ENCODE results near the gene CCN5.

CCN5 gene

GRCh38 chr20:44714102-44714700 is 968 bp upstream of the CCN5 start:
- H3K4me3 ChIP-seq (ENCODE audit: low read depth, low read length, poor library complexity, severe bottlenecking): no peak overlapping the region
- no peaks in the 10 kb centered on the region for H3K4me1 ChIP-seq (ENCODE audit: insufficient read depth, low read length, severe bottlenecking)
- no peaks in the 10 kb centered on the region for H3K9me3 ChIP-seq (ENCODE audit: low read length)
- peaks cover 5% of the 10 kb centered on the region; the same call in 1 of the 2 replicates for H3K27me3 ChIP-seq (ENCODE audit: insufficient read depth, low read length)
- H3K9me2 ChIP-seq (ENCODE audit: low read depth, low read length): no peaks in the 10 kb centered on the region
- no peak overlapping the region for H3K27ac ChIP-seq (ENCODE audit: low read depth, low read length, poor library complexity, severe bottlenecking)
- no peaks in the 10 kb centered on the region for H3K36me3 ChIP-seq (ENCODE audit: insufficient read depth, low read length)
- no peak overlapping the region for H3K9ac ChIP-seq (ENCODE audit: low read length)
- H3F3A ChIP-seq (ENCODE audit: insufficient read depth, low read length): no peaks in the 10 kb centered on the region
- H2AFZ ChIP-seq (ENCODE audit: low read length): no peak overlapping the region
- no peak overlapping the region for H3K4me2 ChIP-seq (ENCODE audit: low read length)
- TF ChIP-seq EZH2 (IDR thresholded peaks at IDR 0.05; ENCODE audit: borderline replicate concordance, low read length): no peak
- TF ChIP-seq CTCF (IDR thresholded peaks at IDR 0.05; ENCODE audit: low read length): no peak
- H3K79me2 ChIP-seq (ENCODE audit: insufficient read depth, low read length): no peaks in the 10 kb centered on the region
- no peaks in the 10 kb centered on the region for H4K20me1 ChIP-seq (ENCODE audit: insufficient read depth, low read length)

- no peaks in the 10 kb centered on the region for H4K20me1 ChIP-seq (ENCODE audit: insufficient read depth, low read length)
- TF ChIP-seq CTCF (IDR thresholded peaks at IDR 0.05; ENCODE audit: low read length) (no peak), EZH2 (IDR thresholded peaks at IDR 0.05; ENCODE audit: borderline replicate concordance, low read length) (no peak)
Measured at GRCh38 chr20:44715499-44716308, 535 bp downstream of the CCN5 start.

GRCh38 chr20:44716309-44717106 is 1.3 kb downstream of the CCN5 start:
- TF ChIP-seq EZH2 (IDR thresholded peaks at IDR 0.05; ENCODE audit: borderline replicate concordance, low read length): no peak
- TF ChIP-seq CTCF (IDR thresholded peaks at IDR 0.05; ENCODE audit: low read length): no peak
- no peaks in the 10 kb centered on the region for H3K9me2 ChIP-seq (ENCODE audit: low read depth, low read length)
- no peaks in the 10 kb centered on the region for H3F3A ChIP-seq (ENCODE audit: insufficient read depth, low read length)
- H4K20me1 ChIP-seq (ENCODE audit: insufficient read depth, low read length): no peaks in the 10 kb centered on the region
- peaks cover 5% of the 10 kb centered on the region for H3K27me3 ChIP-seq (ENCODE audit: insufficient read depth, low read length)
- H3K9ac ChIP-seq (ENCODE audit: low read length): no peak overlapping the region
- no peak overlapping the region for H3K27ac ChIP-seq (ENCODE audit: low read depth, low read length, poor library complexity, severe bottlenecking)
- H3K4me2 ChIP-seq (ENCODE audit: low read length): no peak overlapping the region
- H2AFZ ChIP-seq (ENCODE audit: low read length): no peak overlapping the region
- H3K9me3 ChIP-seq (ENCODE audit: low read length): no peaks in the 10 kb centered on the region
- no peaks in the 10 kb centered on the region for H3K4me1 ChIP-seq (ENCODE audit: insufficient read depth, low read length, severe bottlenecking)
- no peaks in the 10 kb centered on the region for H3K79me2 ChIP-seq (ENCODE audit: insufficient read depth, low read length)
- H3K4me3 ChIP-seq (ENCODE audit: low read depth, low read length, poor library complexity, severe bottlenecking): no peak overlapping the region
- no peaks in the 10 kb centered on the region for H3K36me3 ChIP-seq (ENCODE audit: insufficient read depth, low read length)

More at GRCh38 chr20:44715499-44716308, 535 bp downstream of the CCN5 start:
- no peak overlapping the region for H3K4me2 ChIP-seq (ENCODE audit: low read length)
- H3K9me3 ChIP-seq (ENCODE audit: low read length): no peaks in the 10 kb centered on the region
- peaks cover 5% of the 10 kb centered on the region for H3K27me3 ChIP-seq (ENCODE audit: insufficient read depth, low read length)
- H3K36me3 ChIP-seq (ENCODE audit: insufficient read depth, low read length): no peaks in the 10 kb centered on the region
- no peak overlapping the region for H3K4me3 ChIP-seq (ENCODE audit: low read depth, low read length, poor library complexity, severe bottlenecking)
- no peak overlapping the region for H3K27ac ChIP-seq (ENCODE audit: low read depth, low read length, poor library complexity, severe bottlenecking)
- no peaks in the 10 kb centered on the region for H3K79me2 ChIP-seq (ENCODE audit: insufficient read depth, low read length)
- no peak overlapping the region for H3K9ac ChIP-seq (ENCODE audit: low read length)
- H3F3A ChIP-seq (ENCODE audit: insufficient read depth, low read length): no peaks in the 10 kb centered on the region
- H3K4me1 ChIP-seq (ENCODE audit: insufficient read depth, low read length, severe bottlenecking): no peaks in the 10 kb centered on the region
- H2AFZ ChIP-seq (ENCODE audit: low read length): no peak overlapping the region
- no peaks in the 10 kb centered on the region for H3K9me2 ChIP-seq (ENCODE audit: low read depth, low read length)

Data from OCI-LY1 (cell line).